A549 (cell line): ENCODE measurements around the gene FBLN1. TPM values are rescaled to one million over a fixed set of nuclear protein-coding genes. Genes with fewer than 3 reads are reported as not detected.

Experiments
- ATAC-seq, 2 experiments: fragments of 200-7000 bp in 1 of 2; fragments of >200 bp in 1 of 2; cut with Nextera tagmentation in 1 of 2; cut with Tn5 transposase in 1 of 2; 3 replicates each; pipeline versions ENCODE4 v1.8.0 to v1.9.1; 2018 to 2020; ENCODE audit warnings: mild to moderate bottlenecking in 1 of 2, moderate library complexity in 1 of 2
- CTCF ChIA-PET: fragments of 300-600 bp; sonication (Branson Sonifier 250); formaldehyde crosslinking; extraction: SDS; loops from one replicate; lab custom pipeline; 2021; ENCODE audit warnings: antibody characterized with exemption, inconsistent platforms; lab: Yijun Ruan, JAX
- POLR2A ChIA-PET: fragments of 350-600 bp; formaldehyde crosslinking; extraction: SDS; loops from one replicate; lab custom pipeline; 2021; ENCODE audit warnings: antibody characterized with exemption, inconsistent platforms; lab: Yijun Ruan, JAX
- DNase-seq, 2 experiments: peaks; one replicate each; pipeline versions ENCODE4 v3.0.0 to v3.0.0-alpha.2; 2011 to 2016; ENCODE audit warnings: low read depth in 1 of 2, low spot score in 1 of 2
- FAIRE-seq: peaks from 2 replicates; lab custom pipeline; 2011; peaks lifted over from hg19 to GRCh38; lab: Jason Lieb, UNC
- H3K27ac ChIP-seq, 2 experiments: fragments of >200 bp; sonication (Bioruptor Twin); formaldehyde crosslinking; 3 replicates each; pipeline ENCODE4 v1.5.1; 2016 to 2017
- H3K4me1 ChIP-seq: fragments of >200 bp; sonication (Bioruptor Twin); formaldehyde crosslinking; 3 replicates; pipeline ENCODE4 v1.6.1; 2016
- H3K4me2 ChIP-seq: fragments of >200 bp; sonication (Bioruptor Twin); formaldehyde crosslinking; 3 replicates; pipeline ENCODE4 v1.6.1; 2016
- H3K4me3 ChIP-seq: fragments of >200 bp; sonication (Bioruptor Twin); formaldehyde crosslinking; 3 replicates; pipeline ENCODE4 v1.5.1; 2016
- H3K9me3 ChIP-seq: fragments of >200 bp; sonication (Bioruptor Twin); formaldehyde crosslinking; 3 replicates; pipeline ENCODE4 v1.6.1; 2016
- BCL3 ChIP-seq: fragments of >200 bp; sonication (Bioruptor Twin); formaldehyde crosslinking; IDR thresholded peaks from 3 replicates; pipeline ENCODE4 v1.6.1; 2016
- CBX8 ChIP-seq: fragments of 200-600 bp; sonication (generic); IDR thresholded peaks from 2 replicates; pipeline ENCODE4 v1.6.1; 2016
- E2F6 ChIP-seq: IDR thresholded peaks from 2 replicates; pipeline ENCODE4 v1.6.1; 2012; ENCODE audit warnings: low read depth, borderline replicate concordance
- EHF ChIP-seq: fragments of 250-450 bp; sonication (Bioruptor Pico); IDR thresholded peaks from 2 replicates; pipeline ENCODE4 v1.5.0; 2020; ENCODE audit warnings: mild to moderate bottlenecking
- EHMT2 ChIP-seq: fragments of 200-600 bp; sonication (generic); IDR thresholded peaks from 2 replicates; pipeline ENCODE4 v1.6.1; 2016; ENCODE audit warnings: antibody characterized with exemption, low read depth, mild to moderate bottlenecking, moderate library complexity
- FOSB ChIP-seq: fragments of 250-450 bp; sonication (Bioruptor Pico); IDR thresholded peaks from 2 replicates; pipeline ENCODE4 v1.5.0; 2020; ENCODE audit warnings: mild to moderate bottlenecking, moderate library complexity
- HES2 ChIP-seq: fragments of >200 bp; sonication (Bioruptor Twin); formaldehyde crosslinking; IDR thresholded peaks from 2 replicates; pipeline ENCODE4 v1.6.1; 2016
- JUN ChIP-seq, 2 experiments: fragments of >200 bp; sonication (Bioruptor Twin); formaldehyde crosslinking; IDR thresholded peaks; 2 replicates in 1 of 2; 3 replicates in 1 of 2; pipeline ENCODE4 v1.6.1; 2016 to 2017
- KDM5A ChIP-seq: fragments of 200-600 bp; sonication (generic); IDR thresholded peaks from 2 replicates; pipeline ENCODE4 v1.6.1; 2016; ENCODE audit warnings: antibody characterized with exemption, mild to moderate bottlenecking
- MAFK ChIP-seq: fragments of 450-650 bp; IDR thresholded peaks from 2 replicates; pipeline ENCODE4 v1.6.1; 2014; ENCODE audit not compliant: partially characterized antibody
- POLR2AphosphoS2 ChIP-seq: conservative IDR thresholded peaks from 2 replicates; pipeline ENCODE4 v1.6.1; 2012; ENCODE audit warnings: low read length, improper control_type of control experiment, inconsistent platforms
- RCOR1 ChIP-seq: fragments of 150-350 bp; IDR thresholded peaks from 2 replicates; pipeline ENCODE4 v1.6.1; 2014; ENCODE audit warnings: antibody characterized with exemption, low read length, low read depth
- SMC3 ChIP-seq: fragments of >200 bp; sonication (Bioruptor Twin); formaldehyde crosslinking; IDR thresholded peaks from 3 replicates; pipeline ENCODE4 v1.6.1; 2018; ENCODE audit warnings: inconsistent platforms
- ZFP36 ChIP-seq: fragments of 450-650 bp; IDR thresholded peaks from 2 replicates; pipeline ENCODE4 v1.6.1; 2014; ENCODE audit warnings: borderline replicate concordance; ENCODE audit not compliant: partially characterized antibody
- ZSCAN20 ChIP-seq: fragments of 250-450 bp; sonication (Bioruptor Pico); IDR thresholded peaks from 2 replicates; pipeline ENCODE4 v1.8.0; 2022; ENCODE audit warnings: mild to moderate bottlenecking, moderate library complexity
- WGBS: methylation state at CpG from one replicate; pipeline ENCODE4 v1.1.6; 2017; ENCODE audit errors: missing lambda C conversion rate; 5-methylcytosine and 5-hydroxymethylcytosine counted together
- polyA plus RNA-seq, 4 experiments: library from polyadenylated mRNA; depleted of rRNA in 3 of 4; stranded (reverse); fragments of >200 nt; fragmentation: RNase III in 1 of 4; extraction: RNeasy Plus Mini Kit Qiagen cat#74134 plus additional on column Dnase treatment in 1 of 4; gene quantifications; 2 replicates in 3 of 4; 3 replicates in 1 of 4; pipeline ENCODE4 v1.2.3, GENCODE V29; 2011 to 2017

The FBLN1 gene
- polyA plus RNA-seq, 2 of the 4 experiments (the other 2 are of a cell fraction), result 18.2 to 32.7 TPM

GRCh38 chr22:45579806-45580725 is 77.4 kb downstream of the FBLN1 start:
- CTCF ChIA-PET, result interaction anchor here (0.6 to 2.1 kb wide), 6 partner anchors 14 to 283 kb away, joined by 3 to 6 read pairs (median 3); no protein-coding TSS in a partner anchor
- FAIRE-seq, result no peak
- no peak for ATAC-seq

GRCh38 chr22:45580726-45581381 is 78.2 kb downstream of the FBLN1 start:
- Histone ChIP-seq H3K9me3 (no peaks in the 10 kb centered on the region), H3K4me1 (peaks cover 59% of the 10 kb centered on the region)
- CTCF ChIA-PET, result interaction anchor here (0.6 to 2.1 kb wide), 3 partner anchors 13 to 227 kb away, joined by 3 to 6 read pairs (median 4); no protein-coding TSS in a partner anchor
- DNase-seq, result no peak
- TF ChIP-seq KDM5A (no peak), FOSB (CRISPR knock-in tag) (no peak)
- TF ChIP-seq, all 56 proteins: peak for 0
- H3K4me3 ChIP-seq, result no peak overlapping the region
- no peak for FAIRE-seq
- no peak overlapping the region for H3K4me2 ChIP-seq
- WGBS, result 89% methylated on average over 18 of the region's 26 CpGs
- POLR2A ChIA-PET, result no interaction called here
- peak overlapping the region; percentile 81 to 93 for H3K27ac ChIP-seq
- ATAC-seq, result no peak

More at GRCh38 chr22:45579806-45580725, 77.4 kb downstream of the FBLN1 start:
- TF ChIP-seq ZFP36, result peak; percentile 65
- no peak for TF ChIP-seq MAFK
- no peak for TF ChIP-seq POLR2AphosphoS2
- TF ChIP-seq FOSB (CRISPR knock-in tag), result no peak
- 92% methylated on average over 8 of the region's 29 CpGs for WGBS
- Histone ChIP-seq H3K4me1 (peaks cover 51% of the 10 kb centered on the region), H3K27ac (peak overlapping the region; percentile 81 to 93), H3K4me2 (no peak overlapping the region), H3K9me3 (no peaks in the 10 kb centered on the region), H3K4me3 (no peak overlapping the region)
- POLR2A ChIA-PET, result interaction anchor here (0.6 kb wide), 1 partner anchor 397 kb away, joined by 9 read pairs; the partner anchor contains the start of gene WNT7B
- no peak for DNase-seq

- no peak overlapping the region for H3K4me2 ChIP-seq
- WGBS, result 88% methylated on average over 9 of the region's 16 CpGs
- DNase-seq (no peak), ATAC-seq (no peak), FAIRE-seq (no peak)
- CTCF ChIA-PET, result interaction anchor here (0.9 to 2.1 kb wide), 2 partner anchors 63 to 150 kb away, joined by 4 to 6 read pairs; no protein-coding TSS in a partner anchor
- H3K27ac ChIP-seq, result peak overlapping the region; percentile 81 to 93
- TF ChIP-seq E2F6 (no peak), BCL3 (no peak), SMC3 (no peak), ZFP36 (peak; percentile 62), EHF (CRISPR knock-in tag) (no peak), EHMT2 (no peak)
- POLR2A ChIA-PET, result no interaction called here
- peaks cover 62% of the 10 kb centered on the region for H3K4me1 ChIP-seq
- H3K9me3 ChIP-seq, result no peaks in the 10 kb centered on the region
- H3K4me3 ChIP-seq, result no peak overlapping the region
These were observed 78.9 kb downstream of the FBLN1 start for GRCh38 chr22:45581549-45582080.

GRCh38 chr22:45582236-45582954 is 79.7 kb downstream of the FBLN1 start:
- H3K4me1 ChIP-seq, result peaks cover 65% of the 10 kb centered on the region
- ChIA-PET POLR2A (no interaction called here), CTCF (interaction anchor here (0.9 kb wide), 1 partner anchor 149 kb away, joined by 4 read pairs; no protein-coding TSS in a partner anchor)
- H3K4me2 ChIP-seq, result no peak overlapping the region
- no peaks in the 10 kb centered on the region for H3K9me3 ChIP-seq
- DNase-seq, result no peak
- TF ChIP-seq HES2 (no peak), ZFP36 (no peak), CBX8 (no peak), ZSCAN20 (no peak), FOSB (CRISPR knock-in tag) (no peak), JUN (IDR thresholded peaks at IDR 0.05) (no peak), RCOR1 (no peak), POLR2AphosphoS2 (no peak)
- peak overlapping the region; percentile 81 to 93 for H3K27ac ChIP-seq
- no peak for ATAC-seq
- WGBS, result 91% methylated on average over 11 of the region's 15 CpGs
- no peak overlapping the region for H3K4me3 ChIP-seq
- FAIRE-seq, result no peak
